Measurements from ENCODE around the gene GSTO2. TPM values are rescaled to one million over a fixed set of nuclear protein-coding genes. Genes with fewer than 3 reads are reported as not detected.
A peak's percentile ranks its signal among the peaks of the same experiment; 100 is the strongest.

GSTO2 gene
- total RNA-seq, 1 experiment from 2014 or later: 1.1 TPM

- peaks cover 1% of the 10 kb centered on the region; the same call in 1 of the 2 replicates for H3K36me3 ChIP-seq (ENCODE audit: control insufficient read depth, insufficient read depth, low read length)
These were observed 625 bp upstream of the GSTO2 start for GRCh38 chr10:104268405-104268712.

DNA sequence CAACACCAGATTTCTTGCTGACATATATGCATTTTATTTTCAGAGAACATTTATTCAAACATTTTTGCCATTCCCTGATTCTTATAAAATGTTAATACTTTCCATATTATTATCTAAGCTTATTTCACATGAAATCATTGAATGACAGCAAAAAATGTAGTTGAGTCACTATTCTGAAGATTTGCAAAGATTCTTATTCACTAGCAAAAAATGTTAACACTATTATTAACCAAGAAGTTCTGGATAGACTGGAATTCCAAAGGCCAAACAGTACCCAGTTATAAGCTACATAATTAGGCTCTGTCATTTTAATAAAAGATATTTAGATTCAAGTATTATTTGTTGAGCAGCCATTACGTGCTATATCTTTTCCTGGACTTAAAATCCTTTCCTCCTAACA, 4.3 kb downstream of the GSTO2 start:
- H3K27me3 ChIP-seq (replicated peaks; ENCODE audit: control insufficient read depth, insufficient read depth, low read length): no peaks in the 10 kb centered on the region
- no peak overlapping the region for H3K4me3 ChIP-seq (ENCODE audit: low read depth, low read length)
- DNase-seq: no peak
- Mint-ChIP-seq H3K9me3 (ENCODE audit: unreplicated experiment) (no peaks in the 10 kb centered on the region), H3K36me3 (ENCODE audit: insufficient read depth, unreplicated experiment) (peaks cover 10% of the 10 kb centered on the region), H3K4me3 (ENCODE audit: unreplicated experiment) (no peak overlapping the region), H3K27me3 (ENCODE audit: insufficient read depth, unreplicated experiment) (no peaks in the 10 kb centered on the region), H3K27ac (ENCODE audit: unreplicated experiment) (no peak overlapping the region), H3K4me1 (ENCODE audit: low read depth, unreplicated experiment) (peaks cover under 1% of the 10 kb centered on the region)
- ChIA-PET POLR2A (no interaction called here), CTCF (interaction anchor here (1.1 kb wide), 1 partner anchor 32 kb away, joined by 3 read pairs; no protein-coding TSS in a partner anchor)
- H3K4me1 ChIP-seq: no peaks in the 10 kb centered on the region
- H3K36me3 ChIP-seq (ENCODE audit: control insufficient read depth, insufficient read depth, low read length): no peaks in the 10 kb centered on the region
- H3K9me3 ChIP-seq: no peaks in the 10 kb centered on the region
- TF ChIP-seq, protein P1, sequence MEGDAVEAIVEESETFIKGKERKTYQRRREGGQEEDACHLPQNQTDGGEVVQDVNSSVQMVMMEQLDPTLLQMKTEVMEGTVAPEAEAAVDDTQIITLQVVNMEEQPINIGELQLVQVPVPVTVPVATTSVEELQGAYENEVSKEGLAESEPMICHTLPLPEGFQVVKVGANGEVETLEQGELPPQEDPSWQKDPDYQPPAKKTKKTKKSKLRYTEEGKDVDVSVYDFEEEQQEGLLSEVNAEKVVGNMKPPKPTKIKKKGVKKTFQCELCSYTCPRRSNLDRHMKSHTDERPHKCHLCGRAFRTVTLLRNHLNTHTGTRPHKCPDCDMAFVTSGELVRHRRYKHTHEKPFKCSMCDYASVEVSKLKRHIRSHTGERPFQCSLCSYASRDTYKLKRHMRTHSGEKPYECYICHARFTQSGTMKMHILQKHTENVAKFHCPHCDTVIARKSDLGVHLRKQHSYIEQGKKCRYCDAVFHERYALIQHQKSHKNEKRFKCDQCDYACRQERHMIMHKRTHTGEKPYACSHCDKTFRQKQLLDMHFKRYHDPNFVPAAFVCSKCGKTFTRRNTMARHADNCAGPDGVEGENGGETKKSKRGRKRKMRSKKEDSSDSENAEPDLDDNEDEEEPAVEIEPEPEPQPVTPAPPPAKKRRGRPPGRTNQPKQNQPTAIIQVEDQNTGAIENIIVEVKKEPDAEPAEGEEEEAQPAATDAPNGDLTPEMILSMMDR (IDR thresholded peaks at IDR 0.05; ENCODE audit: insufficient read depth in 1 of 2, low read depth in 1 of 2, low read length in 1 of 2, severe bottlenecking in 1 of 2, unreplicated experiment in 1 of 2): no peak
- no TSS peak for BruUV-seq (replicated peaks)
- intact Hi-C loops (cut with micrococcal nuclease; ENCODE audit: unreplicated experiment): no loop called here

More at GRCh38 chr10:104268405-104268712, 625 bp upstream of the GSTO2 start:
- no peaks in the 10 kb centered on the region for H3K9me3 Mint-ChIP-seq (ENCODE audit: unreplicated experiment)
- Histone ChIP-seq H3K9me3 (no peaks in the 10 kb centered on the region), H3K4me1 (peaks cover 25% of the 10 kb centered on the region), H3K4me3 (ENCODE audit: low read depth, low read length) (peak overlapping the region; percentile 86), H3K27me3 (replicated peaks; ENCODE audit: control insufficient read depth, insufficient read depth, low read length) (no peaks in the 10 kb centered on the region)
- CTCF ChIA-PET: no interaction called here
- H3K4me3 Mint-ChIP-seq (ENCODE audit: unreplicated experiment): peak overlapping the region; percentile 74
- POLR2A ChIA-PET: interaction anchor here (1.0 to 1.9 kb wide), 5 partner anchors 13 to 147 kb away, joined by 3 to 19 read pairs (median 5); partner anchors contain the start of genes GSTO1 and SFR1
- no peak for DNase-seq
- intact Hi-C loops (cut with micrococcal nuclease; ENCODE audit: unreplicated experiment): no loop called here
- no peaks in the 10 kb centered on the region for H3K27me3 Mint-ChIP-seq (ENCODE audit: insufficient read depth, unreplicated experiment)
- H3K27ac Mint-ChIP-seq (ENCODE audit: unreplicated experiment): peak overlapping the region; percentile 60
- peaks cover 12% of the 10 kb centered on the region for H3K4me1 Mint-ChIP-seq (ENCODE audit: low read depth, unreplicated experiment)
- H3K36me3 Mint-ChIP-seq (ENCODE audit: insufficient read depth, unreplicated experiment): peaks cover 57% of the 10 kb centered on the region
- TF ChIP-seq, protein P1 (IDR thresholded peaks at IDR 0.05; ENCODE audit: insufficient read depth in 1 of 2, low read depth in 1 of 2, low read length in 1 of 2, severe bottlenecking in 1 of 2, unreplicated experiment in 1 of 2): no peak
- BruUV-seq (replicated peaks): TSS peak; percentile 72

DNA sequence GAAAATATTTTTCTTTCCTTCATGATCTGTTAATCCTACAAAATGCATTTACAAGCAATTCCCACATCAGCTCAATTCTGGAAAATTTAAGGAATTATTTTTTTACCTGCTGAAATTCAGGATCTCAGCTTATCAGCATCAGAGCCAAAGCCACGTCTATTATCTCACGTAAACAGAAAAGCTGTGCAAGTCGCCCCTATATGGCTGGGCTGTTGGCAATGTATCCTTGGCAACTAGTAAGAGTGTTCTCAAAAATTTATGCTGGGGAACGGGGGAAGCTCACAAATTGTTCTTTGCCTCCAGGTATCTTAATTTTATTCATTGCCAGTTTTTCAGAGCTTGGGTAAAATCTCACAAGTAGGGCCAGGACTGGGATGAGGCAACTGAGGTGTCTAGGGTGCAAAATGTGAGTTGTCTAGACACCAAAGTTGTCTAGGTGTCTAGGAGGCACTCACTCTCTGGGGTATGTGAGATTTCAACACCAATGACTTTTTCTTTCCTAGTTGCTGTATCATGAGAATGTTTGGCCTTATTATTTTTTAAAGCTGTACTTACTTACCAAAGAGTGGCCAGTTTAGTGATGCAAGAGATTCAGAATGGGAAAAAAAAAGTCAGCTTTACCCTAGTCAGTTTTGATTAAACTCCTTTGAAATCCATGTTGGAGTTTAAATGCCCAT, 5.1 kb downstream of the GSTO2 start:
- no peaks in the 10 kb centered on the region for H3K27me3 ChIP-seq (replicated peaks; ENCODE audit: control insufficient read depth, insufficient read depth, low read length)
- TF ChIP-seq, protein P1 (IDR thresholded peaks at IDR 0.05; ENCODE audit: insufficient read depth in 1 of 2, low read depth in 1 of 2, low read length in 1 of 2, severe bottlenecking in 1 of 2, unreplicated experiment in 1 of 2): no peak
- H3K36me3 Mint-ChIP-seq (ENCODE audit: insufficient read depth, unreplicated experiment): peaks cover 3% of the 10 kb centered on the region
- no peaks in the 10 kb centered on the region for H3K9me3 Mint-ChIP-seq (ENCODE audit: unreplicated experiment)
- H3K4me1 Mint-ChIP-seq (ENCODE audit: low read depth, unreplicated experiment): no peaks in the 10 kb centered on the region
- no peaks in the 10 kb centered on the region for H3K9me3 ChIP-seq
- no peak overlapping the region for H3K4me3 ChIP-seq (ENCODE audit: low read depth, low read length)
- no peaks in the 10 kb centered on the region for H3K4me1 ChIP-seq
- no TSS peak for BruUV-seq (replicated peaks)
- no peaks in the 10 kb centered on the region for H3K36me3 ChIP-seq (ENCODE audit: control insufficient read depth, insufficient read depth, low read length)
- DNase-seq: no peak
- no peaks in the 10 kb centered on the region for H3K27me3 Mint-ChIP-seq (ENCODE audit: insufficient read depth, unreplicated experiment)
- ChIA-PET CTCF (interaction anchor here (1.1 kb wide), 1 partner anchor 31 kb away, joined by 3 read pairs; no protein-coding TSS in a partner anchor), POLR2A (no interaction called here)
- H3K4me3 Mint-ChIP-seq (ENCODE audit: unreplicated experiment): no peak overlapping the region
- no peak overlapping the region for H3K27ac Mint-ChIP-seq (ENCODE audit: unreplicated experiment)
- intact Hi-C loops (cut with micrococcal nuclease; ENCODE audit: unreplicated experiment): no loop called here
